NB4 (cell line): ENCODE results near the gene PDE1A.

Source experiments
- POLR2A ChIP-seq: IDR thresholded peaks from 2 replicates; pipeline ENCODE4 v1.6.1; 2011; ENCODE audit warnings: mild to moderate bottlenecking; ENCODE audit not compliant: insufficient read length; ENCODE audit errors: extremely low read depth
- TF ChIP-seq, protein P1 (sequence below): IDR thresholded peaks from one replicate; pipeline ENCODE4 v1.5.1; 2012; ENCODE audit warnings: low read depth, low read length
- TF ChIP-seq, protein P2 (sequence below): IDR thresholded peaks from 2 replicates; pipeline ENCODE4 v1.6.1; 2011; ENCODE audit warnings: low read depth, low read length

DNA sequence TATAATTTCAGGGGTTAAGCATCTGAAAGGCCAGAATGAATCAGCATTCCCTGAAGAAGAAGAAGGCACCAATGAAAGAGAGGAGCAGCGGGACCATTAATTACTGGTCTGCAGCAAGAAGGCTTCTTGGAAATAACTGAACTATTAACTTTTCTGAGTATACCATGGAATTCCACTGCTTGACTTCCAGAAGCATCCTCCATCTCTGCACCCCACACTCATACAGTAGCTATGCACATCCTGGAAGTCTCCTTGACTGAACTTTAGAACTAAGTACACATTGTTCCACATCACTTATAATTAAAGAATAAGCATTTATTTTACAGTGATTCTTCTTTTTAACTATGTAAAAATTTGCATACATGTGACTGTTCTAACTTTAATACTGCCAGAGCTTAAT, 309.6 kb downstream of the PDE1A start:
- TF ChIP-seq, protein P1, sequence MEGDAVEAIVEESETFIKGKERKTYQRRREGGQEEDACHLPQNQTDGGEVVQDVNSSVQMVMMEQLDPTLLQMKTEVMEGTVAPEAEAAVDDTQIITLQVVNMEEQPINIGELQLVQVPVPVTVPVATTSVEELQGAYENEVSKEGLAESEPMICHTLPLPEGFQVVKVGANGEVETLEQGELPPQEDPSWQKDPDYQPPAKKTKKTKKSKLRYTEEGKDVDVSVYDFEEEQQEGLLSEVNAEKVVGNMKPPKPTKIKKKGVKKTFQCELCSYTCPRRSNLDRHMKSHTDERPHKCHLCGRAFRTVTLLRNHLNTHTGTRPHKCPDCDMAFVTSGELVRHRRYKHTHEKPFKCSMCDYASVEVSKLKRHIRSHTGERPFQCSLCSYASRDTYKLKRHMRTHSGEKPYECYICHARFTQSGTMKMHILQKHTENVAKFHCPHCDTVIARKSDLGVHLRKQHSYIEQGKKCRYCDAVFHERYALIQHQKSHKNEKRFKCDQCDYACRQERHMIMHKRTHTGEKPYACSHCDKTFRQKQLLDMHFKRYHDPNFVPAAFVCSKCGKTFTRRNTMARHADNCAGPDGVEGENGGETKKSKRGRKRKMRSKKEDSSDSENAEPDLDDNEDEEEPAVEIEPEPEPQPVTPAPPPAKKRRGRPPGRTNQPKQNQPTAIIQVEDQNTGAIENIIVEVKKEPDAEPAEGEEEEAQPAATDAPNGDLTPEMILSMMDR, result no peak
- TF ChIP-seq POLR2A, result no peak
- TF ChIP-seq, protein P2, sequence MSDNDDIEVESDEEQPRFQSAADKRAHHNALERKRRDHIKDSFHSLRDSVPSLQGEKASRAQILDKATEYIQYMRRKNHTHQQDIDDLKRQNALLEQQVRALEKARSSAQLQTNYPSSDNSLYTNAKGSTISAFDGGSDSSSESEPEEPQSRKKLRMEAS, result no peak
